SK-N-SH (cell line): ENCODE data around the gene RFX5. TPM values are rescaled to one million over a fixed set of nuclear protein-coding genes. Genes with fewer than 3 reads are reported as not detected.

Experiments used
- CTCF ChIA-PET: fragments of 300-600, 350-600 bp; formaldehyde crosslinking; extraction: SDS; loops from one replicate; lab custom pipeline; 2021; lab: Yijun Ruan, JAX
- POLR2A ChIA-PET: fragments of 350-600 bp; sonication (Branson Sonifier 250); formaldehyde crosslinking; extraction: SDS; loops from one replicate; lab custom pipeline; 2020; ENCODE audit warnings: antibody characterized with exemption, inconsistent platforms; lab: Yijun Ruan, JAX
- DNase-seq: peaks from one replicate; pipeline ENCODE4 v3.0.0; 2012
- H2AFZ ChIP-seq: fragments of 200-600 bp; sonication (generic); 2 replicates; pipeline ENCODE4 v1.8.1; 2016; ENCODE audit warnings: antibody characterized with exemption, mild to moderate bottlenecking, low read depth
- H3F3A ChIP-seq: fragments of 200-600 bp; sonication (generic); replicated peaks from 2 replicates; pipeline ENCODE3; 2016; ENCODE audit warnings: antibody characterized with exemption, mild to moderate bottlenecking; ENCODE audit not compliant: insufficient read depth
- H3K27ac ChIP-seq, 2 experiments: fragments of 200-500 bp in 1 of 2; fragments of 200-600 bp in 1 of 2; sonication (Bioruptor generic) in 1 of 2; sonication (generic), shearing (Covaris generic) in 1 of 2; 2 replicates each; pipeline versions ENCODE4 v1.5.1 to v1.6.1; 2014 to 2016; ENCODE audit warnings: low read depth in 2 of 2, inconsistent platforms in 1 of 2, low read length in 1 of 2, mild to moderate bottlenecking in 1 of 2, mixed read lengths in 1 of 2
- H3K27me3 ChIP-seq: fragments of 200-600 bp; sonication (generic), shearing (Covaris generic); 2 replicates; pipeline ENCODE4 v1.6.1; 2016; ENCODE audit warnings: mixed run types; ENCODE audit not compliant: insufficient read depth
- H3K36me3 ChIP-seq, 2 experiments: fragments of 200-500 bp in 1 of 2; fragments of 200-600 bp in 1 of 2; sonication (Bioruptor generic) in 1 of 2; sonication (generic) in 1 of 2; replicated peaks in 1 of 2; 2 replicates each; pipeline versions ENCODE3 to v1.5.1; 2014 to 2016; ENCODE audit warnings: low read length in 1 of 2, mild to moderate bottlenecking in 1 of 2; ENCODE audit not compliant: insufficient read depth in 2 of 2, control insufficient read depth in 1 of 2
- H3K4me1 ChIP-seq, 2 experiments: fragments of 200-500 bp in 1 of 2; fragments of 200-600 bp in 1 of 2; sonication (Bioruptor generic) in 1 of 2; sonication (generic), shearing (Covaris generic) in 1 of 2; 2 replicates each; pipeline versions ENCODE4 v1.5.1 to v1.6.1; 2014 to 2016; ENCODE audit warnings: low read depth in 1 of 2, low read length in 1 of 2, mixed run types in 1 of 2; ENCODE audit not compliant: insufficient read depth in 2 of 2, control insufficient read depth in 1 of 2
- H3K4me2 ChIP-seq: fragments of 200-600 bp; sonication (generic), shearing (Covaris generic); 2 replicates; pipeline ENCODE4 v1.6.1; 2017; ENCODE audit warnings: mixed run types
- H3K4me3 ChIP-seq, 2 experiments: fragments of 200-500 bp in 1 of 2; fragments of 200-600 bp in 1 of 2; sonication (Bioruptor generic) in 1 of 2; sonication (generic), shearing (Covaris generic) in 1 of 2; 2 replicates each; pipeline versions ENCODE4 v1.5.1 to v1.8.1; 2014 to 2016; ENCODE audit warnings: low read depth in 2 of 2, inconsistent platforms in 1 of 2, low read length in 1 of 2, mild to moderate bottlenecking in 1 of 2, mixed read lengths in 1 of 2, moderate library complexity in 1 of 2
- H3K79me2 ChIP-seq: fragments of 200-600 bp; sonication (generic); 2 replicates; pipeline ENCODE4 v1.8.1; 2017; ENCODE audit warnings: mild to moderate bottlenecking; ENCODE audit not compliant: insufficient read depth
- H3K9ac ChIP-seq: fragments of 200-600 bp; sonication (generic); 2 replicates; pipeline ENCODE4 v1.6.1; 2017; ENCODE audit warnings: mixed run types
- H3K9me2 ChIP-seq: fragments of 200-600 bp; sonication (generic); 2 replicates; pipeline ENCODE4 v1.6.1; 2017; ENCODE audit warnings: mixed run types
- H3K9me3 ChIP-seq: fragments of 200-600 bp; sonication (generic); 2 replicates; pipeline ENCODE4 v1.6.1; 2017; ENCODE audit warnings: mixed run types, mild to moderate bottlenecking, moderate library complexity
- H4K20me1 ChIP-seq: fragments of 200-600 bp; sonication (generic); 2 replicates; pipeline ENCODE4 v1.6.1; 2017; ENCODE audit warnings: mild to moderate bottlenecking, mixed run types; ENCODE audit not compliant: insufficient read depth
- CHD2 ChIP-seq: fragments of 150-350 bp; IDR thresholded peaks from 2 replicates; pipeline ENCODE4 v1.6.1; 2018; ENCODE audit warnings: low read length; ENCODE audit not compliant: partially characterized antibody
- GABPA ChIP-seq: IDR thresholded peaks from 2 replicates; pipeline ENCODE4 v1.4.0; 2012; ENCODE audit warnings: low read depth, mild to moderate bottlenecking
- MXI1 ChIP-seq: IDR thresholded peaks from 2 replicates; pipeline ENCODE4 v1.6.1; 2012; ENCODE audit warnings: mild to moderate bottlenecking, low read depth, low read length, improper control_type of control experiment
- RXRA ChIP-seq: IDR thresholded peaks from 2 replicates; pipeline ENCODE4 v1.4.0; 2012; ENCODE audit warnings: low read depth, mild to moderate bottlenecking, borderline replicate concordance
- WGBS: methylation state at CpG from one replicate; pipeline ENCODE4 v1.1.6; 2017; ENCODE audit warnings: low lambda C conversion rate; 5-methylcytosine and 5-hydroxymethylcytosine counted together
- polyA plus RNA-seq, 3 experiments: library from polyadenylated mRNA; depleted of rRNA; stranded (reverse); fragments of >200 nt; gene quantifications; 2 replicates each; pipeline ENCODE4 v1.2.3, GENCODE V29; 2012
- small RNA-seq, 7 experiments: library from RNA; depleted of rRNA; stranded (forward); fragments of <200 nt; gene quantifications; one replicate each; pipeline ENCODE3, GENCODE V24; 2012

The RFX5 gene
- polyA plus RNA-seq, 1 of the 3 experiments (the other 2 are of a cell fraction) = 29.1 TPM

DNA sequence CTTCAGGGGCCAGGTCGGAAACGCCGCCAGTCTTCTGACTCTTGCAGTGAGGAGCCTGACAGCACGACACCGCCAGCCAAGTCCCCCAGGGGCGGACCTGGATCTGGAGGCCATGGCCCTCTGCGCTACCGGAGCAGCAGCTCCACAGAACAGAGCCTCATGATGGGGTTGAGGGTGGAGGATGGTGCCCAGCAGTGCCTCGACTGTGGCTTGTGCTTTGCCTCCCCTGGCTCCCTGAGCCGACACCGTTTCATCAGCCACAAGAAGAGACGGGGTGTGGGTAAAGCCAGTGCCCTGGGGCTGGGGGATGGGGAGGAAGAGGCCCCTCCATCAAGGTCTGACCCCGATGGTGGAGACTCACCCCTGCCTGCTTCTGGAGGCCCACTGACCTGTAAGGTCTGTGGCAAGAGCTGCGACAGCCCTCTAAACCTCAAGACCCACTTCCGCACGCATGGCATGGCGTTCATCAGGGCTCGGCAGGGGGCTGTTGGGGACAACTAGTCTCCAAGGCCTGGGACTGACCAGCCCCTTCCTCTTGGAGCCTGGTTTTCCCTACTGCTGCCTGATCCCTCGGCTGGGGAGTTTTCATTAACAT lies 56.2 kb downstream of the RFX5 start:
- ChIA-PET CTCF (no interaction called here), POLR2A (no interaction called here)
- Histone ChIP-seq H3K4me1 (no peaks in the 10 kb centered on the region), H3K4me2 (no peak overlapping the region), H3K9ac (no peak overlapping the region), H3K27ac (no peak overlapping the region; a peak in 1 of 4 replicates), H3K36me3 (peaks cover 26 to 91% of the 10 kb centered on the region in 2 experiments), H3F3A (peaks cover 2% of the 10 kb centered on the region), H3K9me3 (no peaks in the 10 kb centered on the region), H3K9me2 (no peaks in the 10 kb centered on the region), H3K4me3 (no peak overlapping the region), H3K79me2 (peaks cover 19% of the 10 kb centered on the region; the same call in 1 of the 2 replicates)
- no peak for TF ChIP-seq GABPA
- no peak for TF ChIP-seq CHD2
- no peak for TF ChIP-seq MXI1
- no peak for TF ChIP-seq RXRA
- TF ChIP-seq, all 33 proteins: peak for 0
- Histone ChIP-seq H4K20me1 (0 out of 2 replicates have a peak, but pooled peaks cover 4% of the 10 kb centered on the region), H3K27me3 (no peaks in the 10 kb centered on the region), H2AFZ (no peak overlapping the region)
- no peak for DNase-seq
- 92% methylated on average over 10 of the region's 19 CpGs for WGBS

Small RNA genes lying within 50 kb of the gene (small RNA-seq; reads per million reads assigned to genes)
- 0 reads per million in 7 experiments for gene RN7SL444P

Other genes with a start within 250 kb of the RFX5 start
- gene SEMA6C, start 200.6 kb downstream of the RFX5 start, polyA plus RNA-seq (2012; rRNA removed) = 3.1 and 4.0 TPM in 2 replicates
- gene TNFAIP8L2, start 190.6 kb downstream of the RFX5 start, polyA plus RNA-seq (2012; rRNA removed) = not detected in 2 replicates
- 4.5 and 5.1 TPM in 2 replicates for gene LYSMD1, start 181.3 kb downstream of the RFX5 start, polyA plus RNA-seq (2012; rRNA removed)
- gene SCNM1, start 181.1 kb downstream of the RFX5 start, polyA plus RNA-seq (2012; rRNA removed) = 23.4 and 27.8 TPM in 2 replicates
- 0.57 and 0.59 TPM in 2 replicates for gene TMOD4, start 171.3 kb downstream of the RFX5 start, polyA plus RNA-seq (2012; rRNA removed)
- 80.2 and 104 TPM in 2 replicates for gene VPS72, start 157.1 kb downstream of the RFX5 start, polyA plus RNA-seq (2012; rRNA removed)
- gene PIP5K1A, start 148.7 kb downstream of the RFX5 start, polyA plus RNA-seq (2012; rRNA removed) = 66.0 and 94.1 TPM in 2 replicates
- gene PSMD4, start 92.5 kb downstream of the RFX5 start, polyA plus RNA-seq (2012; rRNA removed) = 419 and 518 TPM in 2 replicates
- 14.6 and 15.8 TPM in 2 replicates for gene ZNF687, start 65.0 kb downstream of the RFX5 start, polyA plus RNA-seq (2012; rRNA removed)
- gene PI4KB, start 19.8 kb downstream of the RFX5 start, polyA plus RNA-seq (2012; rRNA removed) = 62.9 and 76.6 TPM in 2 replicates
- 0.11 and 0.16 TPM in 2 replicates for gene SELENBP1, start 25.5 kb upstream of the RFX5 start, polyA plus RNA-seq (2012; rRNA removed)
- gene PSMB4, start 52.3 kb upstream of the RFX5 start, polyA plus RNA-seq (2012; rRNA removed) = 716 and 754 TPM in 2 replicates
- gene POGZ, start 112.2 kb upstream of the RFX5 start, polyA plus RNA-seq (2012; rRNA removed) = 23.9 and 30.2 TPM in 2 replicates
- 0.36 and 0.44 TPM in 2 replicates for gene CGN, start 164.1 kb upstream of the RFX5 start, polyA plus RNA-seq (2012; rRNA removed)
- gene TUFT1, start 193.1 kb upstream of the RFX5 start, polyA plus RNA-seq (2012; rRNA removed) = 20.6 and 27.9 TPM in 2 replicates